GM18502 (cell line): Measurements from ENCODE around the gene PHACTR1.

Source experiments
- ATAC-seq: cut with Tn5 transposase; IDR thresholded peaks from one replicate; pipeline ENCODE4 v1.9.1; 2021; ENCODE audit warnings: mild to moderate bottlenecking; ENCODE audit not compliant: unreplicated experiment, poor library complexity

The PHACTR1 gene

DNA sequence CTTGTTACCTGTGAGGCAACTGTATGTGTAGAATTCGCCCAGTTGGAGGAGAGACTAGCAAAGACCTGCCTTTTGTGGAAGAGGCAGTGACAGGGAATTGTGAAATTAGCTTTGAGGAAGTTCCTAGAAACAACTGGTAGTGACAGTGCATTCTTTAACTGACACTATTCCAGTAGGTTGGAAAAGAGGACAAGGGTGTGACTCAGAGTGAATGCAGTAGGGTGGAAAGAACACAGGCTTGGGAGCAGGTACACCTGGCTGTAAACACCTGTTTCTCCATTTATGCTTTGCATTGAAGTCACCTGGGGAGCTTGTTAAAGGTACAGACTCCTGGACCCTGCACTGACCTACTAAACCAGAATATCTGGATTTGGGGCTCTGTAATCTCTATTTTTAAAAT, 295.7 kb downstream of the PHACTR1 start:
- ATAC-seq = no peak

GRCh38 chr6:13012977-13013680, 296.6 kb downstream of the PHACTR1 start:
- ATAC-seq = no peak

- no peak for ATAC-seq
Observed at GRCh38 chr6:13013681-13014503, 297.3 kb downstream of the PHACTR1 start.

DNA sequence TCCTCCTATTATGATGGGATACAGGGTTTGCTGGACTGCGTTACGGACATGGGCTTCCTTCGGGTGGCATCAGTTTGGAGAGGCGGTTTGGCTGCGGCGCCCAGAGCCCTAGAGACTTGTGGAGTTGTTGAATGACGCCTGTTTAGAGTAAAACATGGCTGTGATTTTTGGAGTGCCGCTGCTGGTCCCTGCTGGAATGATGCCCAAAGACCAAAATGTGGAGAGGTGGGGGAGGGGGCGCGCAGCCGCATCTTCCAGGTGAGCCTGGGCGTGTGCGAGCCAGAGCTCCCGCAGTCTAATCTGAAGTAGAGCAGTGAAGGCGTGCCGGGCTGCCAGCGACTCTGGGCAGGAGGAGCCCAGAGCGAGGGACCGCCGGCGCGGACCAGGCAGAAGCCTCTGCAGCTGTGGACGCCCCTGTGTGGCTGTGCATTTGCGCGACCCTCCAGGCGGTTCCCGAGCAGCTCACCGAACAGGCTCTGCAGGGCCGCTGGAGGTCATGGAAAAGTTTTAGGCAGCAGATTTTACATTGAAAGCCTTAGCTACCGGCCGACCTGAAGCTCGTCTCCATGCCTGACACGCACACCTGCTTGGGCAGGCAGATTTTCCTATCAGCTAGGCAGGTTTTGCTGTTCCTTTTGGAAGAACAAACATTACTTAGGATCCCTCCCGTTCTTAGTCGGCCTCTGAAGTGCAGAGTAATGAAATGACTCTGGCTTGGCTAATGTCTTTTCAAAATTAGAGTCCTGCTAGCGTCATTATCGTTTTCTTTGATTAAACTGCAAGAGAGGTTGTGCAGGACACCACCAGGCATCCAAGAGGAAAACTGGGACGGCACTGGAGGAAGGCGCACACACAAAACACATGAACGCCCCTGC, 298.2 kb downstream of the PHACTR1 start:
- no peak for ATAC-seq

- no peak for ATAC-seq
Observed at GRCh38 chr6:13015379-13015681, 298.8 kb downstream of the PHACTR1 start.

GRCh38 chr6:13024616-13025015, 308.0 kb downstream of the PHACTR1 start:
- ATAC-seq = no peak

DNA sequence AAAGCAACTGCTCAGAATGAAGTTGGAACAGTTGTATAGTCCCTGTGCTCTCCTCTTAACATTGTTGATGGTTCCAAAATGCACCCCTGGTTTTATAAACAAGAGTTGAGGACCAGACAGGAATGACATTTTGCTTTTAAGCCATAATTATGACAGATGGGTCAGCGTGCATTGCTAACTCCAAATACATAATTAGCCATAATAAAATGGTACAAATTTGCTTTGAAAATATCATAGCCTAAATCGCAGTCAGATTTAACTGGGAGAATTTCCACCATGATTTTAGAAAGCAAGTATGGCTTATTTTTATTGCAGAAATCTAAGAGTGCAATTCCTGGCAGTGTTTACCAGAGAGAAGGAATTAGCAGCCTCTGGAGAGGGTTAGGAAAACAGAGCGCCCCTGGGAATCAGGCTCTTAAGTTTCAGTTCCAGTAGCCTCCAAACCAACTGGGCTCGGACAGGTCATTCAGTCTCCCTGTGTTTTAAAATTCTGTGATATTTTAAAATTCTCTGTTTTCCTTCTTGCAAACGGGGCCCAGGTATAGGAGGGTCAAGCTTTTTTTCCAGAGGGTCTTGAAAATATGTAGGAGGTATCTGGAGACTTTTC, 309.4 kb downstream of the PHACTR1 start:
- ATAC-seq = no peak

- no peak for ATAC-seq
Observed at GRCh38 chr6:13026557-13026956, 310.0 kb downstream of the PHACTR1 start.

DNA sequence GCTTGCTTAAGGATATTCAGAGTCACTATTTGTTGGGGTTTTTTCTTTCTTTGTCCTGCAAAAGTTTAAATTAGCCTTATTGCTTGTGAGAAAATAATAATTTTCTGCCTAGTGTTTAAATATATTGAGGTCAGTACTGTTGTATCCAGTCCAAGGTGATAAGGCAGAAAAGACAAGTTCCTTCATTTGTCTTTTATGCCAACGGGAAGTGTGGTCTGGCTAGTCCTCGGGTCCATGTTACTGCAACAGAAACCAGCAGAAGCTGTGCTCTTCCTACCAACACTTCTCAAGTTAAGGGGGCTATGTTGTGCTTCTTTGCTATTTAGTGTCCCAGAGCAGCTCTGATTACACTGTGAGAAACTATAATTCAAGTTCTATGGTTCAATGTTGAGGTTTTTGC, 310.6 kb downstream of the PHACTR1 start:
- no peak for ATAC-seq

DNA sequence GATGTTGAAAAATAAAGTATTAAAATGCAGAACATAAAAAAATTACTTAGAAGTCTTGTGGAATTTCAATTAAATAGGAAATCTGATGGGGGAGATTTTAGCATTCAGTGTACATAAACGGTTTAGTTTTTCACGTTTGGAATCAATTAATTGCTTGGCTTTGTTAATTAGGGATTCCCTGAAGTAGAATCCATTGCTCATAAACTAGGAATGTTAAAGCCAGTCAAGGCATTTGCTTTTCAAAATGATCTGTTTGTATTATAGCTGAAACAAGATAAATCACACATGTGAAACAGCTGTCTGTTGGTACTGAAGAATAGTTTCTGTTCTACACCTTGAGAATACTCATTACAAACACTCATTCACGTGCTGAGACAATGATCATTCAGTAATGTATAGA, 313.8 kb downstream of the PHACTR1 start:
- ATAC-seq = no peak

- no peak for ATAC-seq
Observed at GRCh38 chr6:13032566-13032965, 316.0 kb downstream of the PHACTR1 start.

DNA sequence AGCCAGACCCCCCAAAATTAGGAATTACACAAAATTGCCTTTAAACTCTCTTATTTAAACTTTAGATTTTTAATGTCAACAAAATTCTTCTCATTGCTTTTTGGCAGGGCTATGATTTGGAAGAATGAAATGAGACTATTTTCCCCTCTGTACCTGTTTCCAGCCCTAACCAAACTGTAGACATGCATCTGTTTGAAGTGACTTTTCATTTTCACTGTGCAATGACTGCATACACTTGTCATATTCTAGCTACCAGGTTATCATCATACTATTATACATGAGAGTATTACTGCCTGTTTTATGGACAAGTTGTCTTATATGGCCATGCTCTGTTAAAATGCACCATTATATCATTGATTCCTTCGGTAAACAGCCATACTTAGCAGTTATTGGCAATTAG, 316.6 kb downstream of the PHACTR1 start:
- no peak for ATAC-seq

- ATAC-seq = no peak
Observed at GRCh38 chr6:13034316-13034715, 317.7 kb downstream of the PHACTR1 start.

DNA sequence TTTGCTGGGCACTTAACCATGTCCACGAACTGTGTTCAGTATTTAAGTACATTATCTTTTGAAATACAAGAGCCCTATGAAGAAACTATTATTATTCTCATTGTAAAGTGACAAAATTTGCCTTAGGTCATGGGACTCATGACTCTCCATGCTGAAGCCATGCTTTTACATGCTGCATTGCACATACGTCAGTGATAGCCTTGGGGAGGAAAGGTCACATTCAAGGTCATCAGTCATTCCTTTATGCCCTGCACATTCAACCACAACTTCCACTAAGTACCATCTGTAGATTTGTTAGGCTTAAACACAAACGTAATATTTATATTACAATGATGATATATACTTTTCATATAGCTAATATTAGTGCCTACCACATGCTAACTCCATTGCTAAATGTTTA, 319.0 kb downstream of the PHACTR1 start:
- no peak for ATAC-seq

- ATAC-seq = no peak
Observed at GRCh38 chr6:13038315-13038714, 321.7 kb downstream of the PHACTR1 start.

DNA sequence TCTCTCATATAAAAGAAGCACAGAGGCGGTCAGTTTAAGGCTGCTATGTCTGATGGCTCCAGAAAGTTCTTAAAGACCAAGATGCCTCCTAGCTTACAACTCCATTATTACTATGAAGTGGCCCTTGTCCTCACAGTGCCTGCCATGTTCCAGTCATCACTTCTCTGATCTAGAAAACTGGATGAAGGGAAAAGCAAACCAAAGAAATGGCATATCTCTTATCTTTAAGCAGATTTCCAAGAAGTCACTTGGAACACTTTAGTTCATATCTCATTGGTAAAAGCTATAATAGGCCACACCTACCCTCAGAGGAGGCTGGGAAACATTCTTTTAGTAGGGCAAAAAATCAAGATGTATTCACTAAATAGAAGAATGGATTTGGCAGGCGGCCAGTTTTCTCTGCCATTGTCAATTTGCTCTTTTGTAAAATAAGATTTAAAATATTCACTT, 322.2 kb downstream of the PHACTR1 start:
- ATAC-seq = no peak

GRCh38 chr6:13044390-13044789, 327.8 kb downstream of the PHACTR1 start:
- ATAC-seq = no peak

DNA sequence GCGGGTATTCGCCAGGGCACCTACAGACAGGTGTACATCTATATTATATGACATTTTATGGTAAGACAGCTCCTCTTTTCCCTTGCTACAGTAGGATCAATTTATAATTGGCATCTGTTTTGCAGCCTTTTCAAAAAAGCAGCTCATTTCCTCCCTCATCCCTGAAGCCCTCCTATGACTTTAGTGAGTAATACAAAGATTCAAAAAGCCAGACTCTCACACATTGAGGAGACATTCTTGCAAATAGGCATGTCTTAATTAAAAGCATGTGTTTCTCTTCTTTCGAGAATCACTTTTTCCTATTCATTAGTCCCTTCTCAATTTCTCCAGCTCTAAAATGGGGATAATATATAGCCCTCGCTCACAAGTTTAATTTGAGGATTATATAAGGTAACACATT, 328.3 kb downstream of the PHACTR1 start:
- no peak for ATAC-seq

DNA sequence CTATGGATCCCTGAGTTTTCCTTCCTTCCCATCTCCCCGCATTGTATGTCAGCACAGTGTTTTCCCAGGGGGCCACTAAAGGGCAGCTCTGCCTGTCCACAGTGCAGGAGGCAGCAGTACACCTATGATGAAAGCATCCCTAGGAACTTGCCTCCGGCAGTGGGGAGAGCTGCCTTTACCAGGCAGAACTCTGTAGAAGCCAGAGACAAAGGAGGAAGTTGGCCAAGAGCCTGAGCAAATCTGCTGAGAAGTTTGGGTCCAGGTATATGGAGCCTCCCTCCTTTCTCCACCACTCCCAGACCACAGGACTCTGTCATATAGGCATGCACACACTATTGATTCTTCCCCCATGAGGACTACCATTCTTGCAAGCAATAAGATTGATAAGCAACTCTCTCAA, 329.1 kb downstream of the PHACTR1 start:
- ATAC-seq = no peak

DNA sequence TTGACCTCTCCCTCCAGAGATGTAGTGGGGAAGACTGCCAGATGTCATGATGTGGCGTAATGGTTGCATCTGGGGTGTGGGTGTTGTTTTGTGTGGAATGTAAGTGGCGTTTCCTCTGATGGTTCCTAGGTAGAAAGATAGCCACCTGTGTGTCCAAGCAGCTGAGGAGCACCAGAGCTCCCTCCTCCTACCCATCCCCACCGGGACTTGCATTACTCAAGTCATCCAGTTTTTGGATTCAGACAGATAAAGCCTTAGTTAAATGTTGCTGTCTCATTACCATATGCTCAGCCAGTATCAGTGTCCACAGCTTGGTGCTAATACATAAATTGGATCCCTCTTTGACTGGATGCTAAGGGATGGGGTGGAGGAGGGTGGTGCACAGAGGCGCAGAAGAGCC, 329.5 kb downstream of the PHACTR1 start:
- no peak for ATAC-seq

- ATAC-seq = no peak
Observed at GRCh38 chr6:13048113-13048512, 331.5 kb downstream of the PHACTR1 start.
